Renal pelvis (tissue), 3 donors: ENCODE results near the gene MIB1. TPM values are rescaled to one million over a fixed set of nuclear protein-coding genes. Genes with fewer than 3 reads are reported as not detected.

Experiments
- polyA plus RNA-seq, 3 donors: library from polyadenylated mRNA; unstranded; fragments of 120-200 nt; gene quantifications; one replicate each; pipeline ENCODE4 v1.2.1, GENCODE V29; 2013; ENCODE audit not compliant: insufficient read length in 3 of 3

The MIB1 gene
- polyA plus RNA-seq, 3 donors, result 59.4 to 65.7 (median 61.5) TPM

Other genes starting within 250 kb of the MIB1 start
- gene ESCO1, start 140.1 kb upstream of the MIB1 start, polyA plus RNA-seq, result 10 to 100 TPM; 22.5 to 25.2 (median 24.2) TPM
- gene SNRPD1, start 128.5 kb upstream of the MIB1 start, polyA plus RNA-seq, result 100 to 1,000 TPM; 137 to 169 (median 140) TPM
- 10 to 100 TPM; 17.8 to 21.4 (median 20.4) TPM for gene ABHD3, start 36.0 kb upstream of the MIB1 start, polyA plus RNA-seq